Stimulated activated CD8-positive, alpha-beta memory T cell treated with anti-CD3 and anti-CD28 coated beads, Interleukin-12 subunit alpha, Interleukin-12 subunit beta, amount 100 ng/mL, for 4 hours (primary cell): ENCODE data around the gene NOC3L.
A peak's percentile ranks its signal among the peaks of the same experiment; 100 is the strongest.
"Not testable (repeated sequence)": the region's sequence is repeated elsewhere in the genome, so short reads cannot be mapped to it uniquely, and the experiment has no call there.

Source experiments
- DNase-seq: peaks from one replicate; pipeline ENCODE4 v3.0.0-alpha.2; 2020; ENCODE audit warnings: low read depth

Gene NOC3L

GRCh38 chr10:94362360-94363250 is at the start of gene NOC3L:
Gene NOC3L, minus strand, starts transcription at chr10:94362939. Its CDS starts 101 bp downstream, at chr10:94362838.
- DNase-seq = peak; percentile 91

GRCh38 chr10:94412449-94412848 is 49.7 kb upstream of the NOC3L start:
- DNase-seq = no peak

- no peak for DNase-seq
These were observed 48.6 kb upstream of the NOC3L start for GRCh38 chr10:94411304-94411703.

GRCh38 chr10:94409021-94409657 is 46.4 kb upstream of the NOC3L start:
- DNase-seq = no peak

- DNase-seq = no peak
These were observed 44.9 kb upstream of the NOC3L start for GRCh38 chr10:94407668-94408067.

GRCh38 chr10:94405406-94405805 is 42.7 kb upstream of the NOC3L start:
- DNase-seq = no peak

GRCh38 chr10:94403380-94404213 is 40.9 kb upstream of the NOC3L start:
- no peak for DNase-seq

- no peak for DNase-seq
These were observed 40.2 kb upstream of the NOC3L start for GRCh38 chr10:94402843-94403379.

GRCh38 chr10:94402204-94402842 is 39.6 kb upstream of the NOC3L start, which contains the start of gene TBC1D12:
Gene TBC1D12, plus strand, starts transcription at chr10:94402541. Its CDS starts 73 bp downstream, at chr10:94402614.
- DNase-seq = peak; percentile 14

GRCh38 chr10:94398762-94399161 is 36.0 kb upstream of the NOC3L start:
- no peak for DNase-seq

GRCh38 chr10:94397549-94398370 is 35.0 kb upstream of the NOC3L start:
- DNase-seq = no peak

- DNase-seq = not testable (repeated sequence)
These were observed 29.4 kb upstream of the NOC3L start for GRCh38 chr10:94392117-94392516.

- DNase-seq = not testable (repeated sequence)
These were observed 23.0 kb upstream of the NOC3L start for GRCh38 chr10:94385733-94386132.

- no peak for DNase-seq
These were observed 20.8 kb upstream of the NOC3L start for GRCh38 chr10:94383530-94383929.

GRCh38 chr10:94376865-94377264 is 14.1 kb upstream of the NOC3L start:
- DNase-seq = no peak

GRCh38 chr10:94375374-94375773 is 12.6 kb upstream of the NOC3L start:
- no peak for DNase-seq

GRCh38 chr10:94370501-94370900 is 7.8 kb upstream of the NOC3L start:
- DNase-seq = no peak

- no peak for DNase-seq
These were observed 3.6 kb upstream of the NOC3L start for GRCh38 chr10:94366382-94366781.

GRCh38 chr10:94364482-94364881 is 1.7 kb upstream of the NOC3L start:
- no peak for DNase-seq

GRCh38 chr10:94363251-94363565 is 469 bp upstream of the NOC3L start:
- DNase-seq = no peak
